ENCODE results near the gene CHRNA4.
"Not testable (repeated sequence)": the region's sequence is repeated elsewhere in the genome, so short reads cannot be mapped to it uniquely, and the experiment has no call there.

Gene CHRNA4

GRCh38 chr20:63306673-63307537 lies 54.2 kb downstream of the CHRNA4 start:
- DNase-seq = no peak

- DNase-seq = not testable (repeated sequence)
Observed at GRCh38 chr20:63305933-63306672, 55.0 kb downstream of the CHRNA4 start.

GRCh38 chr20:63305393-63305792 lies 55.8 kb downstream of the CHRNA4 start:
- DNase-seq = no peak

GRCh38 chr20:63303095-63303666 lies 58.0 kb downstream of the CHRNA4 start:
- no peak for DNase-seq

GRCh38 chr20:63301671-63302070 lies 59.5 kb downstream of the CHRNA4 start:
- DNase-seq = no peak

GRCh38 chr20:63298731-63299312 lies 62.3 kb downstream of the CHRNA4 start:
- DNase-seq = no peak

GRCh38 chr20:63297796-63298572 lies 63.2 kb downstream of the CHRNA4 start:
- DNase-seq = no peak

GRCh38 chr20:63297371-63297781 lies 63.8 kb downstream of the CHRNA4 start:
- no peak for DNase-seq

GRCh38 chr20:63296531-63297299 lies 64.4 kb downstream of the CHRNA4 start:
- no peak for DNase-seq

GRCh38 chr20:63295846-63296245 lies 65.3 kb downstream of the CHRNA4 start:
- no peak for DNase-seq

GRCh38 chr20:63295422-63295821 lies 65.7 kb downstream of the CHRNA4 start:
- DNase-seq = no peak

GRCh38 chr20:63295018-63295417 lies 66.1 kb downstream of the CHRNA4 start:
- no peak for DNase-seq

GRCh38 chr20:63294536-63294900 lies 66.6 kb downstream of the CHRNA4 start:
- no peak for DNase-seq

GRCh38 chr20:63293871-63294535 lies 67.1 kb downstream of the CHRNA4 start:
- no peak for DNase-seq

- no peak for DNase-seq
Observed at GRCh38 chr20:63293456-63293855, 67.7 kb downstream of the CHRNA4 start.
